Right lobe of liver (tissue), 4 donors: ENCODE measurements around the gene KRTAP6-3.

Experiments used
- CTCF ChIP-seq, 4 donors: fragments of 200-600 bp in 3 of 4; fragments of 450-650 bp in 1 of 4; IDR thresholded peaks; one replicate each; pipeline versions ENCODE4 v1.5.1 to v1.8.0; 2016 to 2022; ENCODE audit warnings: antibody characterized with exemption in 4 of 4, mild to moderate bottlenecking in 2 of 4
- POLR2A ChIP-seq: fragments of 450-650 bp; IDR thresholded peaks from one replicate; pipeline ENCODE4 v1.6.1; 2017; ENCODE audit warnings: antibody characterized with exemption, mild to moderate bottlenecking
- donor health status: DM: no; HTN: no; CAD: no.
- donor health status: DM: no; HTN: no; CAD: no.
- donor health status: DM: no; HTN: yes; CAD: no.

GRCh38 chr21:30620522-30620921 lies 28.3 kb downstream of the KRTAP6-3 start, which contains the start of gene KRTAP20-4:
- TF ChIP-seq CTCF (IDR thresholded peaks at IDR 0.05) (no peak), POLR2A (no peak)
